Measurements from ENCODE around the gene ZC3HAV1. TPM values are rescaled to one million over a fixed set of nuclear protein-coding genes. Genes with fewer than 3 reads are reported as not detected.

The ZC3HAV1 gene
- total and polyA plus RNA-seq, 9 of the 15 experiments (the other 6 are each of a cell fraction or from before 2014, with no cell fraction given): 11.9 to 40.5 (median 23.9) TPM

DNA sequence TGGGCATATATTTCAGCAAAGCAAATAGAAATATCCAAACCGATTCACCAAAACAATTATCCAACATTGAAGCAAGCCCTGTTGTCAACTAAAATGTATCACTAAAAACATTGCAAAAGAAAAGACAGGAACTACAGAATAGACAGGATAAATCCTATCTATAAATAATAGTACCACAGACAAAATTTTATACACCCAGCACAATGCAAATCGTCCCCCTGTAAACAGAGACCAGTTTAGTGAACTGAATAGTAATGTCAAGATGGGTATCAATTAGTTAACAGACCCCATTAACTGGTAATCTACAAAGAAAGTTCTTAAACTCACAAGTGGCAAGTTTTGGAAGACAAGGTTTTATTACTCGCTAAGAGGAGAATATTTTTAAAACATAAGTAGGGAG is 4.0 kb downstream of the ZC3HAV1 start:
- no TSS peak for BruUV-seq (replicated peaks)
- no peak overlapping the region for H2AFZ ChIP-seq (ENCODE audit: low read depth, low read length)
- H3K27ac ChIP-seq (ENCODE audit: extremely low read depth, low read depth, low read length): peak overlapping the region; percentile 88; the same call in 1 of the 3 replicates
- intact Hi-C loops (cut with micrococcal nuclease) (loop anchor here (5.0 kb wide), 1 partner anchor 127 kb away; the partner anchor contains the start of gene UBN2), in situ Hi-C loops (cut with MboI) (no loop called here)
- POLR2A ChIA-PET: interaction anchor here (0.6 to 3.3 kb wide), 6 partner anchors 11 to 1795 kb away, joined by 3 to 26 read pairs (median 4); no protein-coding TSS in a partner anchor
- H3K9me3 ChIP-seq (replicated peaks; ENCODE audit: control insufficient read depth, insufficient read depth, low read depth, low read length): no peaks in the 10 kb centered on the region
- DNase-seq (ENCODE audit: extremely low read depth in 1 of 4, low spot score in 3 of 4) (peak in 1 of 4 experiments; percentile 10), FAIRE-seq (no peak), ATAC-seq (no peak)
- H3K4me1 ChIP-seq (replicated peaks in 1 of 2; ENCODE audit: control insufficient read depth in 2 of 2, insufficient read depth in 2 of 2, low read length in 2 of 2): peaks cover 21 to 50% of the 10 kb centered on the region in 2 experiments
- H4K20me1 ChIP-seq (replicated peaks; ENCODE audit: control insufficient read depth, insufficient read depth, low read length): no peaks in the 10 kb centered on the region; the same call in 1 of the 2 replicates
- no peak overlapping the region for H3K4me3 ChIP-seq
- H3K4me2 ChIP-seq (ENCODE audit: insufficient read depth, low read length): peak overlapping the region; percentile 32
- H3K27me3 ChIP-seq (ENCODE audit: control insufficient read depth in 2 of 2, insufficient read depth in 2 of 2, low read length in 2 of 2): no peaks in the 10 kb centered on the region
- no peaks in the 10 kb centered on the region for H3K9me1 ChIP-seq (ENCODE audit: control insufficient read depth, insufficient read depth, low read length)
- WGBS (ENCODE audit: insufficient coverage, low coverage, missing lambda C conversion rate): 51% methylated on average over 3 of the region's 3 CpGs
- CTCF ChIA-PET (ENCODE audit: low intra/inter-chr PET ratio): no interaction called here
- peaks cover 9% of the 10 kb centered on the region; the same call in 2 of the 3 replicates for H3K36me3 ChIP-seq (ENCODE audit: control insufficient read depth, insufficient read depth, low read length)
- peaks cover 74% of the 10 kb centered on the region for H3K79me2 ChIP-seq (ENCODE audit: control insufficient read depth, insufficient read depth, low read length)
- peak overlapping the region in 1 of 2 experiments; percentile 85; a peak in 2 of 4 replicates for H3K9ac ChIP-seq (ENCODE audit: insufficient read depth in 1 of 2, low read depth in 2 of 2, low read length in 2 of 2)
- TF ChIP-seq, protein P1, sequence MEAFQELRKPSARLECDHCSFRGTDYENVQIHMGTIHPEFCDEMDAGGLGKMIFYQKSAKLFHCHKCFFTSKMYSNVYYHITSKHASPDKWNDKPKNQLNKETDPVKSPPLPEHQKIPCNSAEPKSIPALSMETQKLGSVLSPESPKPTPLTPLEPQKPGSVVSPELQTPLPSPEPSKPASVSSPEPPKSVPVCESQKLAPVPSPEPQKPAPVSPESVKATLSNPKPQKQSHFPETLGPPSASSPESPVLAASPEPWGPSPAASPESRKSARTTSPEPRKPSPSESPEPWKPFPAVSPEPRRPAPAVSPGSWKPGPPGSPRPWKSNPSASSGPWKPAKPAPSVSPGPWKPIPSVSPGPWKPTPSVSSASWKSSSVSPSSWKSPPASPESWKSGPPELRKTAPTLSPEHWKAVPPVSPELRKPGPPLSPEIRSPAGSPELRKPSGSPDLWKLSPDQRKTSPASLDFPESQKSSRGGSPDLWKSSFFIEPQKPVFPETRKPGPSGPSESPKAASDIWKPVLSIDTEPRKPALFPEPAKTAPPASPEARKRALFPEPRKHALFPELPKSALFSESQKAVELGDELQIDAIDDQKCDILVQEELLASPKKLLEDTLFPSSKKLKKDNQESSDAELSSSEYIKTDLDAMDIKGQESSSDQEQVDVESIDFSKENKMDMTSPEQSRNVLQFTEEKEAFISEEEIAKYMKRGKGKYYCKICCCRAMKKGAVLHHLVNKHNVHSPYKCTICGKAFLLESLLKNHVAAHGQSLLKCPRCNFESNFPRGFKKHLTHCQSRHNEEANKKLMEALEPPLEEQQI (IDR thresholded peaks at IDR 0.05): no peak
- TF ChIP-seq CBFA2T3 (IDR thresholded peaks at IDR 0.05): no peak
- TF ChIP-seq ELF2 (CRISPR knock-in tag; IDR thresholded peaks at IDR 0.05): no peak
- no peak for TF ChIP-seq ZNF274 (IDR thresholded peaks at IDR 0.05; ENCODE audit: borderline replicate concordance, low read depth, low read length)
- TF ChIP-seq HMBOX1 (IDR thresholded peaks at IDR 0.05): peak; percentile 81
- no peak for TF ChIP-seq CBX1 (IDR thresholded peaks at IDR 0.05; ENCODE audit: low read depth)
- TF ChIP-seq SP1 (CRISPR knock-in tag; IDR thresholded peaks at IDR 0.05): peak; percentile 16; the same call in 1 of the 2 replicates
- no peak for TF ChIP-seq HNRNPH1 (optimal IDR thresholded peaks at IDR 0.05; ENCODE audit: low read depth, low read length)
- no peak for TF ChIP-seq ZNF146 (CRISPR knock-in tag; IDR thresholded peaks at IDR 0.05; ENCODE audit: unreplicated experiment)
- no peak for TF ChIP-seq ZNF121 (CRISPR knock-in tag; conservative IDR thresholded peaks at IDR 0.05)
- no peak for TF ChIP-seq ZNF280A (IDR thresholded peaks at IDR 0.05; ENCODE audit: low read depth, partially characterized antibody)
- TF ChIP-seq FOXJ3 (CRISPR knock-in tag; IDR thresholded peaks at IDR 0.05): no peak
- no peak for TF ChIP-seq CBFB (CRISPR knock-in tag; IDR thresholded peaks at IDR 0.05)
- no peak for TF ChIP-seq RBM17 (IDR thresholded peaks at IDR 0.05; ENCODE audit: borderline replicate concordance, low read depth, low read length)
- TF ChIP-seq POLR2G (IDR thresholded peaks at IDR 0.05; ENCODE audit: low read depth, low read length): no peak
- no peak for TF ChIP-seq SMAD4 (CRISPR knock-in tag; conservative IDR thresholded peaks at IDR 0.05)
- no peak for TF ChIP-seq E2F4 (CRISPR knock-in tag; IDR thresholded peaks at IDR 0.05; ENCODE audit: low read depth)
- 0 out of 2 replicates have a peak, but pooled peaks have one; percentile 17 for TF ChIP-seq ZNF354B (CRISPR knock-in tag; IDR thresholded peaks at IDR 0.05)

All from K562 (cell line).